Lower leg skin (tissue), 3 donors: ENCODE results near the gene ABHD17B.

Experiments
- POLR2A ChIP-seq, 2 donors: fragments of 450-650 bp; IDR thresholded peaks; one replicate each; pipeline ENCODE4 v1.6.1; 2016 to 2017; ENCODE audit warnings: antibody characterized with exemption in 2 of 2, mild to moderate bottlenecking in 1 of 2, moderate library complexity in 1 of 2
- TF ChIP-seq, protein P1 (sequence below), 3 donors: fragments of 450-650 bp; IDR thresholded peaks; one replicate each; pipeline ENCODE4 v1.5.1; 2016; ENCODE audit warnings: antibody characterized with exemption in 3 of 3, mild to moderate bottlenecking in 3 of 3, moderate library complexity in 2 of 3

DNA sequence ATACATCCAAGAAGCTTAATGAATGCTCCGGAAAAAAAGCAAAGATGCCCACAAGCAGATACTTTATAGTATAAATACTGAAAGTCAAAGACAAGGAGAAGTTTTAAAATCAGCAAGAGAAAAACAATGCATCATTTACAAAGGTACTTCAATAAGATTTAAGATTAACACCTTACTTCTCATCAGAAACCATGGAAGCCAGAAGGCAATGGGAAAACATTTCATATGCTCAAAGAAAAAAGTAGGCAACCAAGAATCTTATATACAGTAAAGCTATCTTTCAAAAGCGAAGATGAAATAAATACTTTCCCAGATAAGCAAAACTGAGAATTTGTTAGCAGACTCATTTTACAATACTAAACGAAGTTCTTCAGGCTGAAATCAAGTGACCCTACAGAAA is 51.1 kb downstream of the ABHD17B start:
- TF ChIP-seq, protein P1, sequence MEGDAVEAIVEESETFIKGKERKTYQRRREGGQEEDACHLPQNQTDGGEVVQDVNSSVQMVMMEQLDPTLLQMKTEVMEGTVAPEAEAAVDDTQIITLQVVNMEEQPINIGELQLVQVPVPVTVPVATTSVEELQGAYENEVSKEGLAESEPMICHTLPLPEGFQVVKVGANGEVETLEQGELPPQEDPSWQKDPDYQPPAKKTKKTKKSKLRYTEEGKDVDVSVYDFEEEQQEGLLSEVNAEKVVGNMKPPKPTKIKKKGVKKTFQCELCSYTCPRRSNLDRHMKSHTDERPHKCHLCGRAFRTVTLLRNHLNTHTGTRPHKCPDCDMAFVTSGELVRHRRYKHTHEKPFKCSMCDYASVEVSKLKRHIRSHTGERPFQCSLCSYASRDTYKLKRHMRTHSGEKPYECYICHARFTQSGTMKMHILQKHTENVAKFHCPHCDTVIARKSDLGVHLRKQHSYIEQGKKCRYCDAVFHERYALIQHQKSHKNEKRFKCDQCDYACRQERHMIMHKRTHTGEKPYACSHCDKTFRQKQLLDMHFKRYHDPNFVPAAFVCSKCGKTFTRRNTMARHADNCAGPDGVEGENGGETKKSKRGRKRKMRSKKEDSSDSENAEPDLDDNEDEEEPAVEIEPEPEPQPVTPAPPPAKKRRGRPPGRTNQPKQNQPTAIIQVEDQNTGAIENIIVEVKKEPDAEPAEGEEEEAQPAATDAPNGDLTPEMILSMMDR (IDR thresholded peaks at IDR 0.05), result no peak
- TF ChIP-seq POLR2A (IDR thresholded peaks at IDR 0.05), result no peak
